ENCODE data around the gene GMPPA.

DNA sequence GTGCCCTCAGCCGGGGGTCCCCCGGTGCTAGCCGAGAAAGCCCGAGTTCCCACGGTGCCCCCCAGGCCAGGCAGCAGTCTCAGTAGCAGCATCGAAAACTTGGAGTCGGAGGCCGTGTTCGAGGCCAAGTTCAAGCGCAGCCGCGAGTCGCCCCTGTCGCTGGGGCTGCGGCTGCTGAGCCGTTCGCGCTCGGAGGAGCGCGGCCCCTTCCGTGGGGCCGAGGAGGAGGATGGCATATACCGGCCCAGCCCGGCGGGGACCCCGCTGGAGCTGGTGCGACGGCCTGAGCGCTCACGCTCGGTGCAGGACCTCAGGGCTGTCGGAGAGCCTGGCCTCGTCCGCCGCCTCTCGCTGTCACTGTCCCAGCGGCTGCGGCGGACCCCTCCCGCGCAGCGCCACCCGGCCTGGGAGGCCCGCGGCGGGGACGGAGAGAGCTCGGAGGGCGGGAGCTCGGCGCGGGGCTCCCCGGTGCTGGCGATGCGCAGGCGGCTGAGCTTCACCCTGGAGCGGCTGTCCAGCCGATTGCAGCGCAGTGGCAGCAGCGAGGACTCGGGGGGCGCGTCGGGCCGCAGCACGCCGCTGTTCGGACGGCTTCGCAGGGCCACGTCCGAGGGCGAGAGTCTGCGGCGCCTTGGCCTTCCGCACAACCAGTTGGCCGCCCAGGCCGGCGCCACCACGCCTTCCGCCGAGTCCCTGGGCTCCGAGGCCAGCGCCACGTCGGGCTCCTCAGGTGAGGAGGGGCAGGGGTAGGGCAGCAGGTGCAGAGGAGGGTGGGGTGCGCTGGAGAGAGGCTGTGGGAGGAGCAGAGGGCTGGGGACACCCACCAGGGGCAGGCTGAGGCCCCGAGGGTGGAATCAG lies 14.1 kb upstream of the GMPPA start:
- TF ChIP-seq, protein P1, sequence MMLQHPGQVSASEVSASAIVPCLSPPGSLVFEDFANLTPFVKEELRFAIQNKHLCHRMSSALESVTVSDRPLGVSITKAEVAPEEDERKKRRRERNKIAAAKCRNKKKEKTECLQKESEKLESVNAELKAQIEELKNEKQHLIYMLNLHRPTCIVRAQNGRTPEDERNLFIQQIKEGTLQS (CRISPR knock-in tag; conservative IDR thresholded peaks at IDR 0.05): 0 out of 2 replicates have a peak, but pooled peaks have one; percentile 22
- TF ChIP-seq, protein P2, sequence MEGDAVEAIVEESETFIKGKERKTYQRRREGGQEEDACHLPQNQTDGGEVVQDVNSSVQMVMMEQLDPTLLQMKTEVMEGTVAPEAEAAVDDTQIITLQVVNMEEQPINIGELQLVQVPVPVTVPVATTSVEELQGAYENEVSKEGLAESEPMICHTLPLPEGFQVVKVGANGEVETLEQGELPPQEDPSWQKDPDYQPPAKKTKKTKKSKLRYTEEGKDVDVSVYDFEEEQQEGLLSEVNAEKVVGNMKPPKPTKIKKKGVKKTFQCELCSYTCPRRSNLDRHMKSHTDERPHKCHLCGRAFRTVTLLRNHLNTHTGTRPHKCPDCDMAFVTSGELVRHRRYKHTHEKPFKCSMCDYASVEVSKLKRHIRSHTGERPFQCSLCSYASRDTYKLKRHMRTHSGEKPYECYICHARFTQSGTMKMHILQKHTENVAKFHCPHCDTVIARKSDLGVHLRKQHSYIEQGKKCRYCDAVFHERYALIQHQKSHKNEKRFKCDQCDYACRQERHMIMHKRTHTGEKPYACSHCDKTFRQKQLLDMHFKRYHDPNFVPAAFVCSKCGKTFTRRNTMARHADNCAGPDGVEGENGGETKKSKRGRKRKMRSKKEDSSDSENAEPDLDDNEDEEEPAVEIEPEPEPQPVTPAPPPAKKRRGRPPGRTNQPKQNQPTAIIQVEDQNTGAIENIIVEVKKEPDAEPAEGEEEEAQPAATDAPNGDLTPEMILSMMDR (IDR thresholded peaks at IDR 0.05): no peak
- TF ChIP-seq IRF2 (CRISPR knock-in tag; IDR thresholded peaks at IDR 0.05; ENCODE audit: borderline replicate concordance, low read depth) (no peak), JUN (CRISPR knock-in tag; IDR thresholded peaks at IDR 0.05) (no peak), ZNF138 (CRISPR knock-in tag; conservative IDR thresholded peaks at IDR 0.05) (no peak)
- TF ChIP-seq, protein P3, sequence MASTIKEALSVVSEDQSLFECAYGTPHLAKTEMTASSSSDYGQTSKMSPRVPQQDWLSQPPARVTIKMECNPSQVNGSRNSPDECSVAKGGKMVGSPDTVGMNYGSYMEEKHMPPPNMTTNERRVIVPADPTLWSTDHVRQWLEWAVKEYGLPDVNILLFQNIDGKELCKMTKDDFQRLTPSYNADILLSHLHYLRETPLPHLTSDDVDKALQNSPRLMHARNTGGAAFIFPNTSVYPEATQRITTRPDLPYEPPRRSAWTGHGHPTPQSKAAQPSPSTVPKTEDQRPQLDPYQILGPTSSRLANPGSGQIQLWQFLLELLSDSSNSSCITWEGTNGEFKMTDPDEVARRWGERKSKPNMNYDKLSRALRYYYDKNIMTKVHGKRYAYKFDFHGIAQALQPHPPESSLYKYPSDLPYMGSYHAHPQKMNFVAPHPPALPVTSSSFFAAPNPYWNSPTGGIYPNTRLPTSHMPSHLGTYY (CRISPR knock-in tag; IDR thresholded peaks at IDR 0.05): no peak
